CD4-positive, alpha-beta T cell treated with Interleukin-15 for 1 hour (primary cell): ENCODE data around the gene SLC35B1.
A peak's percentile ranks its signal among the peaks of the same experiment; 100 is the strongest.
"Not testable (repeated sequence)": the region's sequence is repeated elsewhere in the genome, so short reads cannot be mapped to it uniquely, and the experiment has no call there.

Experiments used
- DNase-seq: peaks from one replicate; pipeline ENCODE4 v3.0.0-alpha.2; 2020

SLC35B1 gene

DNA sequence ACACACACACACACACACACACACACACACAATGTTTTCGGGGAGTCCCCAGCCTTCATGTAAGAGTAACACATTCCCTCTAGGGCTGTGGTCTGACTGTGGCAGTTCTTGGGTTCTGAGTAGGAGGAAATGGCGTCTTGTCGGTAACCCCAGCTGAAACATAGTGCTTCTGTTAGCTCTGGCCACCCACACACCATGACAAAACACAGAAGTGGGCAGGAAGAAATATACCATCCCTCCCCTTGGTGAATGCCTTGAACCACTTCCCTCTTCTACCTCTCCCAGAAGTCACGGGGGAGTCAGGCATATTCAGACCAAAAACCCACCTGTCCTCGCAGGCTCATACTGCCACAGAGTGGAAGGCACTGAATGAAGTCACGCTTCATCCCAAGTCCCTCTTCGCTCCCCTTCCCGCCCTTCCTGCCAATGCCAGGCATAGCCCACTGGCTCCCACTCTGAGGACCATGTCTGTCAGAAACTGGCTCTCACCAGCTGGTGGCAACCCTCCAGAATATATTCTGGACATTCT lies 11.5 kb downstream of the SLC35B1 start:
- DNase-seq = peak; percentile 77

DNA sequence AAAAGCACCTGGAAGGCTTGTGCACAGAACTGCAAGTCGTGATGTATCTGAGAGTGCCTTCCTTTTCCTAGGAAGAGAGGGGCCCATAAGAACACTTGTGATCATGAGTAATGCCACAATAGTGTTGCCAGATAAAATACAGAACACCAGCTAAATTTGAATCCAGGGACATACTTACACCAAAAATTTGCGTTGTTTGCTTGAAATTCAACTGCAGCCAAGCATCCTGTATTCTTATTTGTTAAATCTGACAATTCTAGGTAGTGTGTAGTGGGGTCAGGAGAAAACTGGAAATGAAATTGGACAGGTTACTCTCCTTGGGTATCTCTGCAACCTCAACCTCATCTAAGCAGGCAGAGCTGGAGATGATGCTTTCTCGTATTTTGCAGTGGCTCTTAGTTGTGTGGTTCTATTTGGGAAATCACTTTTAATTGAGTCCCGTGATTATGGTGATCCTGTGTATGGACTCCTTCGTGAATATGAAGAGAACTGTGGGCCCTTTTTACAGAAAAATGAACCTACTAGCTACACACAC lies 12.0 kb downstream of the SLC35B1 start:
- DNase-seq = no peak

DNA sequence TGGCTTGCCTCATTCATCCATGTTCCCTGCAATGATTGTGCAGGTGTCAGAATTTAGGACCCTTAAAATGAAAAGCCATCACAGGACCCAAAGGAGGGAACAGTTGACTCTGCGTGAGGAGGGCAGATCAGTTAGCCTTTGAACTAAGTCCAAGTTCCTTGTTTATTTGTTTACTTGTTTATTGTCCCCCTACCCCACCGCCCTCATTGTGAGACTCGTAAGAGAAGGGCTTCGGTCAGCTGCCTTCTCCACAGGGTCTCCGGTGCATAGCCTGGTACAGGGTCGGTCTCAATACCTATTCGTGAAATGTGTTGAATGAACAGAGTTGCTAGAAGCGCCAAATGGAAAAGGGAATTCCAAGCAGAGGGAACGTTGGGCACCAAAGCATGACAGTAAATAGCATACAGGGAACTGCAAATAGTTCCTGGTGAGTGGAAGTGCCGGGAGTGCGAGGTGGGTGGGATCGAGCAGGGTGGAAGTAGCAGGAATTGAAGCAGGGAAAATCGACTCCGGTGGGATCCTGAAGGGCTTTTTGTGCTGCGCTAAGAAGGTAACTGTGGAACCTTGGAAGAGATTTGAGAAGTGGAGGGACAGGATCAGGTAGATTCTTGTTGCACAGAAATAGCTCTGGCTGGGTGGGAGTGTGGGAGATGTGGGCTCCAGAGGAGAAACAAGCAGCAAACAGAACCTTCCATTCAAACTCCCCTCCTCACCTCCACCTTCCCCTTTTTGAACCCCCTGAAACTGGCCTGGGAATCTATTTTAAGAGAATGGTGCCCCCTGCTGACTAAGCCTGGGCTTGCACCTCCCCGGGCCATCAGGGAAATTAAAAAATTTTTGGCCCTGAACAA lies 12.7 kb downstream of the SLC35B1 start:
- peak; percentile 58 for DNase-seq

- no peak for DNase-seq
Observed at GRCh38 chr17:49692751-49693150, 15.0 kb downstream of the SLC35B1 start.

DNA sequence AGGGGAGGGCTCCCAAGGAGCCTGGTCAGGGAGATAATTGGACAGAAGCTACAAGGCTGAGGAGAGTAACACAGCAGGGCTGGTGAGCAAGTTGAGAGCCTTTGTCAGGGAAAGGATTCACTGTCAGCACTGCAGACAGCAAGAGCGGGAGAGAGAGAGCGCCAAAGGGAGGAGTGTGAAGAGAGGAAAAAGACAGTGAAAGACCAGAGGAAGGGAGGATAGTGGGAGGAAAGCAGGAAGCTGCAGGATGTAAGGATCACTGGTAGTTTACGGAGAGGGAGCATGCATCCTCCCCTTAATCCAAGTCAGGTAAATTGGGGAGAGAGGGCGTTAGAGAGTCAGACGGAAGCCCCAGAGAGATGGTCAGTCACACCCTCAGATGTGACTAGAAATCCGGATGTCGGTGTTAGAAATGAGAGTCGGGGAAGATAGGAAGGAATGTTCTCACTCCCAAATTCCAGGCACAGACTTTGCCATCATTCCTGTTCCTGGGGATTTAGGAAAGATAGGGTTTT lies 16.0 kb downstream of the SLC35B1 start:
- DNase-seq = no peak

DNA sequence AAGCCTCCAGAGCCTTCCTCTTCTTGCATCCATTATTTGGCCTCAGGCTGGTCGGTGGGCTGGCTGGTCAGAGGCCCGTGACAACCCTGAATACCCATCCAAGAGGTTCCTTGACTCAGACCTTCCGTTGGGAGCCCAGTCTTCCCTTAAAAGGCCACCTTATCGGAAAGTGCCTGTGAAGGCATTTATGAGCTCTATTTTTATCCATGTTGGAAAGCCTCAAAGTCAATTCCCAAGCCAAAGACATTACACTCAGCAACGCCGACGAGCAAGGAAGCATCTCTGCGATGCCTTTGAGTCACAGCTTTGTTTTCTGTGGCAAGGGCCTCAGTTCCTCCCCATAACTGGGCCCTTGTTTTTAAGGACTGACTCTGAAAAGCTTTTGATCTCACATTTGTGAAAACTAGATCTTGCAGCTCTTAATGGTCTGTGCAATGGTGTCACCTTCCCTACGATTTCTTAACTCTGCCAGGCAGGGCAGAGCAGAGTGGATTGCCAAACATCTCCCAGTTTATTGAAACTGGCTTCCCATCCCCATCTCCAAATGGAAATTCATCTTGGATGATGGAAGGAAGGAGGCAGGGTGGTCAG lies 16.6 kb downstream of the SLC35B1 start:
- no peak for DNase-seq

DNA sequence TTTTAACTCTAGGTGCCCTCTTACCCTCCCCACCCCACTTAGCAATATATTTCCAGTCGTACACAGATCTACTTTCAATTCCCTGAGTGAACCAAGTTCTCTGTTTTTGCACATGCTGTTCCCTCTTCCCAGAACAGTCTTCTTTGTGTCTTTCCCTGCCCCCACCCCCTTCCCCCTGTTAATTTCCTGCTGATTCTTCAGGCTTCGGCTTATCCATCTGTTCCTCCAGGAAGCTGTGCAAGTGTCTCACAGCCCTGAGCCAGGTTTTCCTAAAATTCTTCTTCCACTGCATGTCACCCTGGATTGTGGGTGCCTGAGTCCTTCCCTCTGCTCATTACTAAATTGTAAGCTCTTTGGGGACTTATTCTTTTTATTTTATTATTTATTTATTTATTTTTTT lies 17.5 kb downstream of the SLC35B1 start:
- DNase-seq = no peak

GRCh38 chr17:49688848-49689247 lies 18.9 kb downstream of the SLC35B1 start:
- no peak for DNase-seq

DNA sequence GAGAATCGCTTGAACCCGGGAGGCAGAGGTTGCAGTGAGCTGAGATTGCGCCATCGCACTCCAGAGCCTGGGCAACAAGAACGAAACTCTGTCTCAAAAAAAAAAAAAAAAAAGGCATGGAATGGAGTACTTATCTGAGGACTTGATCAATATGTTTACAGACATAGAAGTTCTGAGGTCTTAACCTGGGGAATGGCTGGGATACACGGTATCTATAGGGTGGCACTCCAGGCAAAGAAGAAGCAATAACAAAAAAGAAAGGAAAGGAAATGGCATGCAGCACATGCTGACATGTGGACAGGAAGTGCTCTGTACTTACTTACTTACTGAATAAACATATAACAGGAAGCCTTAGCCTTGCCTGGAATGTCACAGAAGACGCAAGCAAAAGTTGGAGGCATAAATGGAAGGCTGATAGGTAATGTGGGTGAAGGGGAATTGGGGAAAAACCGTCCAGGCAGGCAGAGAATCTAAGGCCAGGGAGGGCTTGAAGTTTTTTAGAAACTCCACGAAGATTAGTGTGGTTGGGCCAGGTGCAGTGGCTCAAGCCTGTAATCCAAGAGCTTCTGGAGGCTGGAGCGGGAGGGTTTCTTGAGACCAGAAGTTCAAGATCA lies 19.8 kb downstream of the SLC35B1 start:
- no peak for DNase-seq

DNA sequence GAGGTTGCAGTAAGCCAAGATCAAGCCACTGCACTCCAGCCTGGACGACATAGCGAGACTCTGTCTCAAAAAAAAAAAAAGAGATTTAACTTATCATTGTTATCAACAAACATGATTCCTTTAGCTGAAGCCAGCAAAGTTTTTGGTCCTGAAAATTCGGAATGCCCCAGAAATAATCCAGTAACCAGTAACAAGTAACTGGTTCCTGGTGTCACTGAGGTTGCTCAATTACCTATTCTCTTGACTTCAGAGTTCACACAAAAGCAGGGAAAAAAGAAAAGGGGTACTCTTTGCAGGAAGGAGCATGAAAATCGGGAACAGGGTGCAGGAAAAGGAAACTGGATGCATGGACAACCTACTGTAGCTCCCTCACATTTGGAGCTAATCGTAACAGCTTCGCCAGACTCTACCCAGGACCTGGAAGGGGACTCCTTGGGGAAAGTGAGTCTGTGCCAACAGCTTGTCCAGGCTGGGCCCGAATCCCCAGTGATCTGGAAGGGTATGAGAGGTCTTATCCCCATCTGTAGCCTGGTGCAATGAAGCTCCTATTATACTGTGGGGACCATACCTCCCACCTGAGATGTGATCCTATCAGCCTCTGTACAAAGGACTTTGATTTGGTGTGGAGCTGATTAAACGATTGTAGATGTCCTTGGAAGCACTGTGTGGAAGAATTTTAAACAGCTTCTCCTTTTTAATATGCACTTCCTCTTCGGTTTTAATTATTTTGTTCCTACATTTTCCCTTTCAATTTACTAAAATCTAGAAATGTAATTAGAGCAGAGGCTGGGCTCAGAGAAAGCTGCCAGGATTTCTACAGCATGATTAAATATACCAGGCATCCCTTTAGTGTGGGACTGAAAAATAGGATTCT lies 26.4 kb downstream of the SLC35B1 start:
- DNase-seq = no peak

- DNase-seq = no peak
Observed at GRCh38 chr17:49680314-49680713, 27.4 kb downstream of the SLC35B1 start.

- DNase-seq = peak; percentile 100
Observed at GRCh38 chr17:49677933-49678847, 29.6 kb downstream of the SLC35B1 start, which contains the start of gene SPOP. TSS of gene SPOP (minus strand) at chr17:49678097. CDS start at chr17:49622810, 55,287 bp downstream.

DNA sequence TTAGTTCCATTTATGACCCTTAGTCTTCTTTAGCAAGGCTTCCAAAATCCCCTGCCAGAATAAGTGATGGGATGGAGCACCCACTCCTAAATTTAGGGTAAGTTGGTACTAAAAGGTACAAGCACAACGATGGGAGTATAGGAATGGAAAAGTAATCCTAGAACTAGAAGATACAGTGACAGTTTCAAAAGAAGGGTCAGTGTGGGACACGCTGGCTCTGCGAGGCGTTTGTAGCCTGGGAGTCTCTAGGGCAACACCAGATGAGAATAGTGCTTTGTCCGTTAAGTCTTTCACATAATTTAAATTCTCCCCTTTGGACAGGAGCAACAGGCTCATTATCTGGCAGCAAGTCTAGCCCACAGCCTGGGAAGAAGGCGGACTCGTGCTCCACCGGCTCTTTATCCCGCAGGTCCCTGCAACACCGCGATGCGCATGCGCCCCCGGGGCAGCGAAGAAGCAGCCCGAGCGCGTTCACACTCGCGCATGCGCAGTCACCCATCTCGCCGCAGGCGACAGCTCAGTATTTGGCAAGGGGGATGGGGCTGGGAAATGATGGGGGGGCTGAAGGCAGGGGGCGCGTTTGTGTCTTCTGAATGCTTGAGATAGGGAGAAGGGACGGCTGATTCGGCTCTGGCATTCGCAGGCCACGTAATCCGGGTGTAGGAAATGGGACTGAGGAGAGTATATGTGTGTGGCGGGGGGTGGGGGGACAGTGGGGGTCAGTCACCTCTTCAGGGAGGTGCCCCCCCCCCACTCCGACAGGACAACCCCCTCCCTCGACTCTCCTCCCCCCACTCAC lies 30.4 kb downstream of the SLC35B1 start:
- DNase-seq = peak; percentile 96

GRCh38 chr17:49676276-49676868 lies 31.4 kb downstream of the SLC35B1 start:
- DNase-seq = peak; percentile 77

DNA sequence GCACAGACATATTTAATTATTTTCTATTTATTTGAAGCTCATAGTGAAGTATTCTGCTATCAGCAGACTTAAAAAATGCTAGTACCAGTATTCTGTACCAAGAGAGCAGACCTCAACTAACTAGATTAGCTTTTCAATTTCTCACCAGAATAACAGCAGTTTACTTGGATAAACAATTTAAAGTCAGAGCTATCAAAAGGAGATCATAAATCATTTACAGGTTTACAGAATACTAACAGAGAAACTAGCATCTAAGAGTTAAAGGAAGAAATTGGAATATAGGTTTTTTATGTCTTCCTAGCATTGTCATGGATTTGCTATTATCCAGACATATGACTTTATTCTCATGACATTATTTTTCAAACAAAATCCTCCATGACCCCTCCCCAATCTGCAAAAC lies 33.3 kb downstream of the SLC35B1 start:
- DNase-seq = no peak

- DNase-seq = not testable (repeated sequence)
Observed at GRCh38 chr17:49673679-49674078, 34.1 kb downstream of the SLC35B1 start.

- DNase-seq = no peak
Observed at GRCh38 chr17:49670641-49671040, 37.1 kb downstream of the SLC35B1 start.

DNA sequence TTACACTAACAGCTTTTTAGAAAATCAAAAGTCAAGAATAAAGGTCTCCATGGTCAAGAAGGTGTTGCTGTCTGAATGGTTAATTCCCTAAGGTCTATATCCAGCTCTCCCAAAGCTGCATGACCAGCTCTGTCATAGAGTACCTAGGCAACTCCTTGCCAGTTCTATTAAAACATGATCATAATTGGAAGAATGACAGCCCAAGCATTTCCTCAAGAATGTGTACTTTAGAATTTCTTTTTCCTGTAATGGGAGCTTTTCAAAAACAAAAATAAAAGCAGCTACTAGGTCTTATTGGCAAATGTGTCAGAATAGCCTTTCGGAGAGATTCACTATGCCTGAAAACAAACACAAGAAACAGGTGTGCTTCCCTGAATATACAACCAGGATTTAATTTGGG lies 37.8 kb downstream of the SLC35B1 start:
- no peak for DNase-seq

GRCh38 chr17:49667854-49668253 lies 39.9 kb downstream of the SLC35B1 start:
- no peak for DNase-seq
